Amygdala (tissue), 56 donors: Measurements from ENCODE around the gene THAP4.

Experiments
- DNase-seq, 56 donors: peaks; one replicate each; lab custom pipeline; 2025; lab: John Stamatoyannopoulos, UW

THAP4 gene

DNA sequence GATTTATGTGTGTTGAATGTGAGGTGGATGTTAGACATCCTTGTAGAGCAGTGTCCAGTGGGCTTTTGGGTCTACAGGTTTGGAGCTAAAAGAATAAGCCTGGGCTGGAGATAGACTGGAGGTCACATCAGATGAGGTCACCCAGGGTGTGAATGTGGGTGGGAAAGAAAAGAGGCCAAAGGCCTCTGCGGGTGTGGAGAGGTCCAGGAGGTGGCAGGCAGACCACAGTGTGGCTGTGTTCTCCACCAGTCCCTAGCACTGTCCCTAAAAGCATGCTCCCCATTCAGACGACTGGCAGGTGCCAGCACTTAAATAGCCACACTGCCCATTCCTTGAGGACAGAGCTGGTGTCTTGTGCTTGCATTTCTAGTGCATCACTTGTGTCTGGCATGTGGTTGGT is 4.7 kb upstream of the THAP4 start:
- DNase-seq: no peak

DNA sequence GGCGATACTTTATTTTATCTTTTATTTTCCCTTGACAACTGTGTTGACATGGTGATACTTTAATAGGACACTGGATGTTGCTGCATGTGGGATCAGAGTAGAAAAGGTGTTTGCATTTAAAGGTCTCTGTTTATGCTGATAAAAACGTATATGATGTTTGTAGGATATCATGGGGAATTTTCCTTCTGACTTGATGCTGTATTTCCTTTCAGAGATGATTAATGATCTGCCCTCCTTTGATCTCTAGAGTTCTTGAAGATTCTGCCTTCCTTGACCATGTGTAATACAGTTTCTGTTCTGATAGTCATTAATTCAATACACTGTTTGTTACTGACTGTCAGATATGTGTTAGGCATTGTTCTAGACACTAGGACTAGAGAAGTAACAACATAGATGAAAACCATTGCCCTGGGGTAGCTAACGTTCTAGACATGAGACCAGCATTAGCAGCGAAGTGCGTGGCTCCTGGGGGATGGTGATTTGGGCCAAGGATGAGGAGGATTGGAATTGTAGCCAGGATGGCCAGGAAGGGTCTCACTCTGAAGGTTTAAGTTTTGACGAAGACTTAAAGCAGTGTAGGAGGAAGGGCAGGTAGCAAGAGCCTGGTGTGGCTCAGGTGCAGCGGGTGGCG is 3.3 kb upstream of the THAP4 start:
- no peak for DNase-seq

DNA sequence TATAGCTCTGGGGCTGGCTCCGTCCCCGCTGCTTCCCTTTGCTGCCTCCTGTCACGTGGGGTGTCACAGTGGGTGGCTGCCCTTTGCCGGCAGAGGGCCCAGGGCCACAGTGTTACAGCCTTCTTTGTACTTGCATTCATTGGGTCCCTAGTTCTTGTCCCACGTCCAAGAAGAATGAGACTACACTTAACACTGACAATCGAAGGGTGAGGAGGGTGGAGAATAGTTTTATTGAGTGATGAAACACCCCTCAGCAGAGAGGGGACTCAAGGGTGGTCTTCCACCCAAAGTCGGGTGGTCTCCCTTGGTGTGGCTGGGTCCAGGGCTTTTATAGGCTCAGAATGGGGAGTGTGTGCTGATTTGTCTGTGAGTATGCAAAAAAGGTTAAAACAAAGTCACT is 2.4 kb upstream of the THAP4 start:
- DNase-seq: no peak

DNA sequence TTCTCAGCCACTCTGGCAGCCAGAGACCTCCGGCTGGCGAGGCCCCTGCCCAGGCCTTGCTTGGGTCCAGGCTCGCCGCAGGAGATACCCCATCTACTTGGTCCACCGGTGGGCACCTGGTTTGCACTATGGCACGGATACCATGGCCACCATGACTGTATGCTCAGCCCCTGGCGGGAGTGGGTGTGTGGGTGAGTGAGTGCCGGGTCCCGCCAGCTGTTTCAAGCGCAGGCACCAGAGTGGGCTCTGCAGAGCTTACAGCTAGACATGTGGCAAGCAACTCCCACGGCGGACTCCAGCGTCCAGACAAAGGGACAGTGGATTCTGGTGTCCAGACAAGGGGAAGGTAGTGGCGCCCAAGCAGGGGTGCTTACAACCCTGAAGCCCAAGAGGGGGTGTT is 2.0 kb upstream of the THAP4 start:
- no peak for DNase-seq

DNA sequence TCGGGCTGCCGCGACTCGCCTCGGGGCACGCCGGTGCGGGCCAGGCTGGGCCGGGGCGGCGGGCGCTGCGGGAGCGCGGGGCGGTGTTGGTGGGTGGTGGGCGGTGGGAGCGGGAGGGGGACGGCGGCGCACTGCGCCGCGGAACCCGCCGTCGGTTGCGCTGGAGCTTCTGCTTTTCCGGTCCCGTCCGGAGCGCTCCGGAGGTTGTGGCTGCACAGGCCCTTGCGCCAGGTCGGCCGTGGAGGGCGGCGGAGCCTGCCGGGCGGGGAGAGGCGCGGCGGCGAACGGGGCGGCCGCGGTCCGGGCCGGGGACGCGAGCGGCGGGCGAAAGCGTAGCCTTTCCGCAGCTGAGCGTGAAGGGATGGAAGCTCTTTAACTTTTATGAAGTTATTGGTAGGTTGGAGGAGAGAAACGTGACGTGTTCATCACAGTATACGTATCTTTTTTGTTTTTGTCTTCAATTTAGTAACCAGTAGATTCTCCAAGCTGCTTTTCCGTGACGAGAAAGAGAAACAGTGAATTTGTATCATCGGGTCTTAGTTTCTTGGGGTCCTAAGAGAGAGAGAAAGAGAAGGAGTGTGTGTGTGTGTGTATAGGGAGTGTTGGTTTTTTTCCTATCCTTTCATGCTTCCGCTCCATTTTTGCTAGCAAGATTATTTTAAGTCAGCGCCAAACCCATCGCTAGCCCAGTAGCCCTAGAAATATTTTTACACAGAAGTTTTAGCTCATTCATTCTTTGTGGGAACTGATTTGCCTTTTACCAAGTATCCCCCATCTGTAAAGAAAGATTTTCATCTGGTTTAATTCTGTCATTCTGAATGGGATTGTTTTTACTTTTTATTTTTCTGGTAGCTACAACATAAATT is 1.1 kb upstream of the THAP4 start:
- no peak for DNase-seq

DNA sequence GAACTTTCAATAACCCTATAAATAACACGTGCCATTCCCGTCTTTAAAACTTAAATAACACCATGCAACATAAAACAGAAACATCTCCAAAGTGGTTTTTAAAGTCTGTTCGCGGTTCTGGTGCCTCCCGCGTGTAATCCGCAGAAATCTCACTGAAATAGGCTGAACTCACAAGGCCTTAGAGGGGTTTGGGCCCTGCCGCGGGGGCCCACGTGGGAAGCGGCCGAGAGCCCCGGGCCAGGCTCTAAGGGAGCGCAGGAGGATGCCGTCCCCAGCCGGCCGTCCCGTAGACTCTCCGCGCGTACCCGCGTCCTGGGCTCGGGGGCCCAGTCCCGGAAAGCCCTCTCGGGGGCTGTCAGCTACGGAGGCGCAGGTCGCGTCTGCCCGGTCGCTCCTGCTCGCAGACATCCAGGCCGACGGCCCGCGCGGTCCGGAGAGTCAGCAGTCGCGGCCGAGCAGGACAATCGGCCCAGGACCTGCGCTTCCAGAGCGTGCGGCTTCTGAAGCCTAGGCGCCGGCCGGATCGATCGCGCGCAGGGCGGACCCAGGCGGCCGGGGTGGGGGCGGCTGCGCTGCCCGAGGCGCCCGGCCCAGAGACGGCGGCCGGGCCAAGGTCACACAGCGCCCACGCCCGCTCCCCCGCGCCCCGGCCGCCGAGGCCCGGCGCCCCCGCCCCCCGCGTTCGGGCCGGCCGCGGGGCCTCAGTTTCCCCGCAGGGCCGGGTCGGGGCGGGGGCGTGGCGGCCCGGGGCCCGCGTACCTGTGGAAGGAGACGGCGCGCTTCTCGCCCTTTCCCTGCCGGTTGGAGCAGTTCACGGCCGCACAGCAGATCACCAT is 558 bp downstream of the THAP4 start:
- DNase-seq: peak in 7 of 56 donors; percentile 7 to 53 (median 36)

DNA sequence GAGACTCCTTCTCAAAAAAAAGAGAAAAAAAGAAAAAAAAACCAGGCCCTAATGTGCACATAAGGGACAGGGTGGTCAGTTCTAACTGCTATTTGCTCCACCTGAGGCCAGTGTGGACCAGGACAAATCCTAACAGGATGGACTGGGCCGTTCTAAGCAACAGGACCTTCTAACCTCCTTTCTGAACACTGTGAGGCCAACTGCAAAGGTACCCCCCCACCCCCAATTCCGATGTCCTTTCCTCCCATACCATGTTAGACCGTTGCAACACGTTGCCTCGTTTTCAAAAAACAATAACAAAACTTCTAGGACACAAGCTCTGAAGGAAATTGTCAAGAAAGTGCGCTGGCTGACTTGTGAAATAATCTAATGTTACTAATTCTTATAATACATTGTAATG is 1.2 kb downstream of the THAP4 start:
- DNase-seq: no peak

DNA sequence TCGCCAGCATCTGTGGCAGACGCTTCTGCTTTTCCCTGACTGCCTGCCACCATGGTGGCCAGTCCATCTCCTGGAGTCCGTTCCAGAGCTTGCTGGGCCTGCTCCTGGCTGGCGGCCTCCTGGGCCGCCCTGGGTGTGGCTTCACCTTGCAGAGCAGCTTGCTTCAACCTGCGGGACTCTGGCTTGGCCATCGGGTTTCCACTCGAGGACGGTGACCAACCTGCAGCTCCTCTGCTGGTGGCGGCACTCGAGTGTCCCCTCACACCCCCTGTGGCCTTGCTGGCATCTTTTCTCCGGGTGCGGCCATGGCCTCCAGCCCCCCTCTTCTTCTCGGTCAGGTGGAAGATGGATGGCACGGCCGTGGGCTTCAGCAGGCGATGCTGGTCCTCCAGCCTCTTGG is 3.4 kb downstream of the THAP4 start:
- no peak for DNase-seq

DNA sequence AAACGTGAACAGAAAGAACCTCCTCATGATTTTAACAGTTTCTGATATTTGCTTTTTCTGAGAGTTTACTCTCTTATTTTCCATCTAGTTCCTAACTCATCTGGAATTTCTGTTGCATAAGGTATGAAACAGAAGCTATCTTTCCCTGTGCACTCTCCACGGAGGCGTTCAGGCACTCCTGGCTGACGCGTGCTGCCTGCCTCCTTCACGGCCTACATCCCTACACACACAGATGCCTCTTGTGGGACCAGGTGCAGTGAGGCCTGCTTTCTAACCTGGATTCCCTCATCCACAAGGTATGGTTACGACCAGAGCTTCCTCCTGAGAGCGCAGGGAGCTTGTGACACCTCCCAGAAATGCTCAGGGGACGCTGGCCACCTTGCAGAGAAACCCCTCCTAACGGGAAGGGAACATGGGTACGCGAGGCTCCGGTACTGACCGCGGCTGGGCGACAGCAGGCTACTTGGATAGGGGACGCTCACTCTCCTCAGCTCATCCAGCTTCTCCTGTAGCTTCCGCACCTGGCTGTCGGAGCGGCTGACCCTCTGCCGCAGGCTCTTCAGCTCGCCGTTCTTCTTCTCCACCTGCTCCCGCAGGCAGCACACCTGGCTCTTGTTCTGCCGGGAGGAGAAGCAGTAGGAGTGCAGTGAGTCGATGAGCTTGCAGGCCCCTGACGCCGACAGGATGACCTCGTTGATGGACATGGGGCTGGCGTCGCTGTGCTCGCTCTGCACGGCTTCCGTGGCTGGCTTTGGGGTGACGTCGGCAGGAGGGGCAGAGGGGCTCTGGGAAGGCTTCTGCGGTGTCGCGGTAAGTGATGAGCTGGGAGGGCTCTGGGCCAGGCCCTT is 4.3 kb downstream of the THAP4 start:
- DNase-seq: no peak

DNA sequence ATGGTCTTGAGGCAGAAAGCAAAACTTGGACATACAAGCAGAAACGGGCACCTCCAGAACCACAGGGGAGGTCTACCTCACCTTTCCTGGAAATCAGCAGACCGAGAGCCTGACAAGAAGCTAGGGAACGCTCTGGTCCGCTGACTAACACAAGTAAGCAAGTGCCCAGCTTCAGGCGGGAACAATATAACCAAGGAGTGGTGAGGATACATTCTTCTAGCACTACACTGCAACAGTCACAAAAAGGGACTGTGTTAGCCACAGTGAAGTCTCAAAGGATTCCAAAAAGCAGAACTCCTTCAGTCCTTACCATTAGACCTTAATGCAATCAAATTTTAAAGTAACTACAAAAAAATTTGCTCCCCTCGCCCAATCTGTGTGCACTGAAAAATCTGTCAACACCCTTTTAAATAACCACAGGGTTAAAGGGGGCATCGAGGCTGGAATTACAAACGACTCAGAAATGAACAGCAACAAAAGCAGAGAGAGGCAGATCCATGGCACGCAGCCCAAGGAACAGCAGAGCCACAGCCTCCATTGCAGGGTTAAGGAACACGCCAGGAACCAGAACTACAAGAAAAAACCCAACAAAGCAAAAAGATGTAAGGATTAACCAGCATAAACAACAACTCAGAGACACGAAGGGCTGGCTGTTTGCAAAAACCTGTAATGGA is 7.1 kb downstream of the THAP4 start:
- DNase-seq: peak in 5 of 56 donors; percentile 5 to 38 (median 25)

DNA sequence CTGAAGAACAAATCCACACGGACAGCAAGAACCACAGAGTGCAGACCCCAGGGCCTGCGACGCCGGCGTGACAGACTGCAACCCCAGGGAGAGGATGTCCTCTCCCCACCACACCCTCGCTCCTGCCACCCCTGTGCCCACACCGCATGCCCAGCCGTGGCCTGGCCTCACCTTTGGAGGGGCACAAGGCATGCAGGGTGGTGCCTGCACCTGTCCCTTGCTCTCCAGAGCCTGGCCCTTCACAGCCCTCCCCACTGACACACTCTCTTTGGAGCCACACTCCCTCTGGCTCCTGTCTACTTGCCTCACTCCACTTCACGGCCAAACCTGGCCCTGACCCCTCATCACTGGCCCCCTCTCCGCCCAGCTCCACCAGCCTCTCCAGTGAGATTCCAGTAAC is 9.3 kb downstream of the THAP4 start:
- no peak for DNase-seq

DNA sequence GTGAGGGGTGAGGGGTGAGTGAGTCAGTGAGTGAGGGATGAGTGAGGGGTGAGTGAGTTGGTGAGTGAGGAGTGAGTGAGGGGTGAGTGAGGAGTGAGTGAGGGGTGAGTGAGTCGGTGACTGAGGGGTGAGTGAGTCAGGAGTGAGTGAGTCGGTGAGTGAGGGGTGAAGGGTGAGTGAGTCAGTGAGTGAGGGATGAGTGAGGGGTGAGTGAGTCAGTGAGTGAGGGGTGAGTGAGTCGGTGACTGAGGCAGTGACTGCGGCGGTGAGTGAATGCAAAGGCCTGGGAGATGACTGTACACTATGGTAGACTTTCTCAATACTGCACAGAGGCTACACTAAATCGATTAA is 16.6 kb downstream of the THAP4 start:
- DNase-seq: no peak

DNA sequence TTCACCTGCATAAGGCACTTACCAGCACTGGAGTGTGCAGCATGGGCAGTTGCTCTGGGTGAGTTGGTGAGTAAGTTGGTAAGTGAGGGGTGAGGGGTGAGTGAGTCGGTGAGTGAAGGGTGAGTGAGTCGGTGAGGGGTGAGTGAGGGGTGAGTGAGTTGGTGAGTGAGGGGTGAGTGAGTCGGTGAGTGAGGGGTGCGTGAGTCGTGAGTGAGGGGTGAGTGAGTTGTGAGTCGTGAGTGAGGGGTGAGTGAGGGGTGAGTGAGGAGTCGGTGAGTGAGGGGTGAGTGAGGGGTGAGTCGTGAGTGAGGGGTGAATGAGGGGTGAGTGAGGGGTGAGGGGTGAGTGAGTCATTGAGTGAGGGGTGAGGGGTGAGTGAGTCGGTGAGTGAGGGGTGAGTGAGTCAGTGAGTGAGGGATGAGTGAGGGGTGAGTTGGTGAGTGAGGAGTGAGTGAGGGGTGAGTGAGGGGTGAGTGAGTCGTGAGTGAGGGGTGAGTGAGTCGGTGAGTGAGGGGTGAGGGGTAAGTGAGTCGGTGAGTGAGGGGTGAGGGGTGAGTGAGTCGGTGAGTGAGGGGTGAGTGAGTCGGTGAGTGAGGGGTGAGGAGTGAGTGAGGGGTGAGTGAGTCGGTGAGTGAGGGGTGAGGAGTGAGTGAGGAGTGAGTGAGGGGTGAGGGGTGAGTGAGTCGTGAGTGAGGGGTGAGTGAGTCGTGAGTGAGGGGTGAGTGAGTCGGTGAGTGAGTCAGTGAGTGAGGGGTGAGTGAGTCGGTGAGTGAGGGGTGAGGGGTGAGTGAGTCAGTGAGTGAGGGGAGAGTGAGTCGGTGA is 17.1 kb downstream of the THAP4 start:
- DNase-seq: no peak

DNA sequence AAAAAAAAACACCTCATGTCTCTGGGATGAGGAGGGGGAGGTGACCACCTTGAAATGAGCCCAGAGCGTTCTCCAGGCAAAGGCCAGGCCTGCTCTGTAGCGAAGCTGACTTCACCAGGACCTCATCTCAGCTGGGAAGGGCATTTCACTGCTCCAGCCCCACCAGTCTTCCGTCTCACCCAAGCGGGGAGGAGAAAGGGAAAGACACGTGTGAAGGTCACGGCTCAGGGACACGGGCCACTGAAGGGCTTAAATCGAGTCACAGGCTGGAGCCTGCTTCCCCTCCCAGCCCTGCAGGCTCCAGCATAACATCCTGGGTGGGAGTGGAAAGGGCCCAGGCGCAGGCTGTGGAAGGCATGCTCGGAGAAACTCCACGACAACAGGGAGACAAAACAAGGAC is 18.1 kb downstream of the THAP4 start:
- no peak for DNase-seq

DNA sequence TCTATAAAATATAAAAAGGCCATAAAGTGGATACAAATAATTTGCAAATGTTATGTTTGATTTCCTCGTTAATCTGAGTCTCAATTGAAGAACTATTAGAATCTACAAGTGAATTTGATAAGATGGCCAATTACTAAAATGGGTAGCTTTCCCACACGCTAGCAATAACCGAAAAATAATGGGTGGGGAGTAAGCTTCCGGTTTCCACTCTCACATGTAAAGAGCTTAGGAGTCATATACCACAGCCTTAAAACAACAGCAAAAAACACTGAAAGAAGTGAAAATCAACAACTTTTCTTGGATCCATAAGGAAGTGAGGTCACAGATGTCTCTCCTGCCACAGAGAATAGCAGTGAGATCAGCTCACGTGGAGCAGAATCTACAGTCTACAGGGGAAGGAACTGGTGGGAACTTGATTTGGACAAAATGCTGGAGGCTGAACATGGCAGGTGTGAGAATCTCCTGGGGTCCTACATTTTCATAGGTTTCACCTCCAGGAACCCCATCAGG is 18.6 kb downstream of the THAP4 start:
- no peak for DNase-seq

DNA sequence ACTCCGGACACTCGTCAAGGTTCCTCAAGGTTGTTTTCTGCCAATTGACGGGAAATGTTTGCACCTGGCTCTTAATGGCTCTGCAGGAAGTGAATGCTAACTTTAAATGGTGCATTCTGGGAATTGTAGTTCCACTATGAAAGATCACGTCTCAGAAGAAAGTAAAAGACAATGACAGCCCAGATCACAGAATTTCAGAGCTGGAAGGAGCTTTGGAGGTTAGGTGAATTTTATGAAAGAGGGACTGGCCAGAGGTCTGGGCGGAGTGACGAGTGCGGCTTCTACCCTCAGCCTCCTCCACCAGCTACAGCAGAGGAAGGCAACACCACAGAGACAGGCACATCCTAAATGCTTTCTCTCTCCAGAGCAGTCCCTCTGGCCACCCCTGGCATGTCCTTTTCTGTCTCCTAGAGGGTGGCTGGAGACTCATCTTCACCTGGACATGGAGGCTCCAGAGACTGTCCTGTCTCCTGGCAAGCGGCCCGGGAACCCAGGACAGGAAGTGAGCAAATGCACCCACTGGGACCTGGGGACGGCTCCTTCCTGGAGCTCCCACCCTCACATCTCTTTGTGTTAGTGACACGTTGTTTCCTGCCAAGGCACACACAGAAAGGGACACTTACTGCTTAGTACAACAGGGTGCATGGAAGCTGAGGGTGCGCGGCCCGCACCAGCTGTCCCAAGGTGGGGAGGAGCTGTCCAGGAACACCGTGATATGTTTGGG is 19.4 kb downstream of the THAP4 start:
- DNase-seq: no peak

DNA sequence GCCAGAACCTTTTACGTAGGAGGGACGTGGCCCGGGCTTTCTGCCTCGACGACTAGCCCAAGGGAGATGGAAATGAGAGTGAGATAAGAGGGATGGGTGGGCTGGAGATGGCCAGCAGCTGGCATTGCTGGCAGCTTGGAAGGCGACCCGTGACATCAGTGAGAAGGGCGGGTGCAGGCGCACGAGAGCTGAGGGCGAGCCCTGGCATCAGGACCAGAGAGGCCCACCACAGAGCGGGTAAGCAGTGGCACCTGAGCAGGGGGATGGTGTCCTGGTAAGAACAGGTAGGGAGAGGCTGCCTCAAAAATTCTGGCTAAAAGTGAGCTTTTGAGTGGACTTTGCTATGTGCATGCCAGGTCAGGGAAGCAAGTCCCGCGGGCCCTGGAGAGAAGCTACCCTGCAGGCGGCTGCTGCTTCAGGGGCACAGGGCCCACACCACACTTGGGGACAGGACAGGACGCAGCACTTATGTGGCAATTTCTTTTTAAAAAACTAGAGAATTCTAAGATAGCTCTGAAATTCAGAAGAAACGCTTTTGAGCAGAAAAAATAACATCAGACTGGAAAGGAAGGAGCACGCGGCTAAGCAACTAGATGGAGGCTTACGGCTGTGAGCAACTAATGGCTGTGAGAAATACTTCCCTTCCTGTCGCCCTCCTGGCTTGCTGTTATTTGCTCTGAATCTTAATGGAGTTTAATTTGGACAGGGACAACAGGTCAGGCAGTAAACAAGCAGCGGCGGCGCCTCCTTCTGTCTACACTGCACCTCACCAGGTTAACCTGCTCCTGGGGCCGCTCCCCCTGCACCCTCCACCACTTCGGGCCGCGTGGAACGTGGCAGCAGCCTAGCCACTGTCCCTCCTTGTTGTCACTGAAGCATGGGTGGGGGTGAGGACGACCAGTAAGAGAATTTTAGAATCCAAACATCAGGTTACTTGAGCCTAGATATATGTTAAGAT is 20.5 kb downstream of the THAP4 start:
- DNase-seq: peak in 1 of 56 donors; percentile 8
